Mesenchymal stem cell (in vitro differentiated cells and primary cell): ENCODE data around the gene TUBA3D.
"Not testable (repeated sequence)": the region's sequence is repeated elsewhere in the genome, so short reads cannot be mapped to it uniquely, and the experiment has no call there.

Experiments used
- DNase-seq: peaks from one replicate; pipeline ENCODE4 v3.0.0-alpha.2; 2013
- H2AFZ ChIP-seq: one replicate; pipeline ENCODE4 v1.6.1; 2013; ENCODE audit warnings: low read depth, mild to moderate bottlenecking, control low read depth, inconsistent platforms, low read length, moderate library complexity
- H2AK5ac ChIP-seq: 2 replicates; pipeline ENCODE4 v1.6.1; 2013; ENCODE audit warnings: low read length, moderate library complexity, mild to moderate bottlenecking, inconsistent platforms; ENCODE audit not compliant: severe bottlenecking
- H2BK120ac ChIP-seq: one replicate; pipeline ENCODE4 v1.6.1; 2013; ENCODE audit warnings: low read depth, mild to moderate bottlenecking, inconsistent platforms, low read length, moderate library complexity
- H2BK12ac ChIP-seq, 2 experiments: one replicate each; pipeline ENCODE4 v1.6.1; 2013; ENCODE audit warnings: inconsistent platforms in 2 of 2, low read length in 2 of 2, mild to moderate bottlenecking in 2 of 2, moderate library complexity in 2 of 2, control low read depth in 1 of 2
- H2BK15ac ChIP-seq: one replicate; pipeline ENCODE4 v1.6.1; 2013; ENCODE audit warnings: mild to moderate bottlenecking, low read depth, inconsistent platforms; ENCODE audit not compliant: poor library complexity, severe bottlenecking
- H2BK5ac ChIP-seq: 2 replicates; pipeline ENCODE4 v1.6.1; 2013; ENCODE audit warnings: low read depth, mild to moderate bottlenecking, low read length, control low read depth, inconsistent platforms; ENCODE audit not compliant: poor library complexity, severe bottlenecking
- H3K14ac ChIP-seq, 2 experiments: one replicate each; pipeline ENCODE4 v1.6.1; 2013; ENCODE audit warnings: inconsistent platforms in 2 of 2, low read length in 2 of 2, control low read depth in 1 of 2, mild to moderate bottlenecking in 1 of 2, moderate library complexity in 1 of 2
- H3K18ac ChIP-seq, 2 experiments: one replicate each; pipeline ENCODE4 v1.6.1; 2013; ENCODE audit warnings: inconsistent platforms in 2 of 2, low read length in 2 of 2, control low read depth in 1 of 2, low read depth in 1 of 2, mild to moderate bottlenecking in 1 of 2
- H3K23ac ChIP-seq, 2 experiments: one replicate each; pipeline ENCODE4 v1.6.1; 2013; ENCODE audit warnings: inconsistent platforms in 2 of 2, low read length in 2 of 2, mild to moderate bottlenecking in 2 of 2, moderate library complexity in 2 of 2, control low read depth in 1 of 2
- H3K27ac ChIP-seq: 2 replicates; pipeline ENCODE4 v1.5.1; 2013; ENCODE audit warnings: mild to moderate bottlenecking, moderate library complexity, low read length, control low read depth, inconsistent platforms; ENCODE audit not compliant: poor library complexity, severe bottlenecking
- H3K27me3 ChIP-seq, 2 experiments: 2 replicates each; pipeline versions ENCODE4 v1.6.1 to v1.7.0; 2013; ENCODE audit warnings: low read length in 2 of 2, mild to moderate bottlenecking in 2 of 2, moderate library complexity in 2 of 2, control low read depth in 1 of 2, inconsistent platforms in 1 of 2; ENCODE audit not compliant: control insufficient read depth in 1 of 2, insufficient read depth in 1 of 2
- H3K36me3 ChIP-seq, 2 experiments: 2 replicates each; pipeline versions ENCODE4 v1.6.1 to v1.7.0; 2013; ENCODE audit warnings: low read length in 2 of 2, control low read depth in 1 of 2, inconsistent platforms in 1 of 2, low read depth in 1 of 2, mild to moderate bottlenecking in 1 of 2; ENCODE audit not compliant: insufficient read depth in 2 of 2, control insufficient read depth in 1 of 2
- H3K4ac ChIP-seq, 2 experiments: one replicate each; pipeline ENCODE4 v1.6.1; 2013; ENCODE audit warnings: inconsistent platforms in 2 of 2, low read length in 2 of 2, mild to moderate bottlenecking in 2 of 2, moderate library complexity in 2 of 2, control low read depth in 1 of 2, low read depth in 1 of 2
- H3K4me1 ChIP-seq: 2 replicates; pipeline ENCODE4 v1.6.1; 2013; ENCODE audit warnings: low read depth, low read length, control low read depth; ENCODE audit not compliant: control insufficient read depth, insufficient read depth
- H3K4me2 ChIP-seq: 2 replicates; pipeline ENCODE4 v1.6.1; 2013; ENCODE audit warnings: low read length, mild to moderate bottlenecking, inconsistent platforms; ENCODE audit not compliant: poor library complexity, severe bottlenecking
- H3K4me3 ChIP-seq, 2 experiments: 2 replicates each; pipeline versions ENCODE4 v1.5.1 to v1.7.0; 2013; ENCODE audit warnings: low read length in 2 of 2, mild to moderate bottlenecking in 2 of 2, control low read depth in 1 of 2, low read depth in 1 of 2; ENCODE audit not compliant: insufficient read depth in 1 of 2
- H3K79me1 ChIP-seq: replicated peaks from 2 replicates; pipeline ENCODE4 v1.6.1; 2013; ENCODE audit warnings: mild to moderate bottlenecking, control low read depth, low read length, inconsistent platforms; ENCODE audit not compliant: poor library complexity, severe bottlenecking
- H3K9ac ChIP-seq: 2 replicates; pipeline ENCODE4 v1.7.0; 2013; ENCODE audit warnings: mild to moderate bottlenecking, low read length, moderate library complexity
- H3K9me3 ChIP-seq: 2 replicates; pipeline ENCODE4 v1.7.0; 2013; ENCODE audit warnings: mild to moderate bottlenecking, low read length; ENCODE audit not compliant: control insufficient read depth
- H4K8ac ChIP-seq: one replicate; pipeline ENCODE4 v1.6.1; 2013; ENCODE audit warnings: inconsistent platforms, mild to moderate bottlenecking, low read length, moderate library complexity
- H4K91ac ChIP-seq: one replicate; pipeline ENCODE4 v1.6.1; 2013; ENCODE audit warnings: mild to moderate bottlenecking, low read length, inconsistent platforms
- WGBS: methylation state at CpG from one replicate; pipeline ENCODE4 v1.1.7; 2013; ENCODE audit warnings: mixed read lengths; 5-methylcytosine and 5-hydroxymethylcytosine counted together

Gene TUBA3D

GRCh38 chr2:131483981-131484820 lies 8.3 kb downstream of the TUBA3D start:
- 95% methylated on average over 23 of the region's 24 CpGs for WGBS
- H3K9ac ChIP-seq, H3K4ac ChIP-seq, DNase-seq, H3K23ac ChIP-seq, H3K4me2 ChIP-seq, H3K9me3 ChIP-seq, H3K27ac ChIP-seq, H2BK12ac ChIP-seq, H2BK5ac ChIP-seq, H3K27me3 ChIP-seq, H3K14ac ChIP-seq, H2BK120ac ChIP-seq, H2BK15ac ChIP-seq, H2AK5ac ChIP-seq, H4K8ac ChIP-seq, H3K18ac ChIP-seq, H2AFZ ChIP-seq, H3K4me3 ChIP-seq: not testable (repeated sequence)
- Histone ChIP-seq H3K4me1 (peaks cover 24% of the 10 kb centered on the region), H4K91ac (peak overlapping the region; percentile 39), H3K36me3 (peaks cover 0 to 30% of the 10 kb centered on the region in 2 experiments), H3K79me1 (peaks cover 18% of the 10 kb centered on the region)

GRCh38 chr2:131484906-131485460 lies 9.1 kb downstream of the TUBA3D start:
- not testable (repeated sequence) for H3K14ac ChIP-seq, H3K27me3 ChIP-seq, H2BK12ac ChIP-seq, H2BK120ac ChIP-seq, H3K27ac ChIP-seq, H2AFZ ChIP-seq, H3K23ac ChIP-seq, DNase-seq, H4K91ac ChIP-seq, H4K8ac ChIP-seq, H2BK15ac ChIP-seq, H2AK5ac ChIP-seq, H2BK5ac ChIP-seq, H3K18ac ChIP-seq, H3K9ac ChIP-seq, H3K9me3 ChIP-seq, H3K4me2 ChIP-seq, H3K4ac ChIP-seq, H3K4me3 ChIP-seq
- WGBS: 90% methylated on average over 11 of the region's 11 CpGs
- Histone ChIP-seq H3K4me1 (peaks cover 28% of the 10 kb centered on the region), H3K36me3 (peaks cover 0 to 35% of the 10 kb centered on the region in 2 experiments), H3K79me1 (peaks cover 20% of the 10 kb centered on the region)

GRCh38 chr2:131486201-131486902 lies 10.4 kb downstream of the TUBA3D start:
- not testable (repeated sequence) for DNase-seq, H2BK15ac ChIP-seq, H3K4me3 ChIP-seq, H2BK5ac ChIP-seq, H3K9me3 ChIP-seq, H2BK120ac ChIP-seq, H4K91ac ChIP-seq, H3K9ac ChIP-seq, H3K4me2 ChIP-seq, H2AK5ac ChIP-seq, H2BK12ac ChIP-seq, H3K4ac ChIP-seq, H3K14ac ChIP-seq, H4K8ac ChIP-seq, H3K27me3 ChIP-seq, H2AFZ ChIP-seq, H3K27ac ChIP-seq, H3K23ac ChIP-seq, H3K18ac ChIP-seq
- H3K4me1 ChIP-seq: peaks cover 39% of the 10 kb centered on the region
- H3K36me3 ChIP-seq: peaks cover 4 to 37% of the 10 kb centered on the region in 2 experiments
- WGBS: 98% methylated on average over 14 of the region's 14 CpGs
- H3K79me1 ChIP-seq: peaks cover 17% of the 10 kb centered on the region
